Measurements from ENCODE around the gene C4B.
A peak's percentile ranks its signal among the peaks of the same experiment; 100 is the strongest.
"Not testable (repeated sequence)": the region's sequence is repeated elsewhere in the genome, so short reads cannot be mapped to it uniquely, and the experiment has no call there.

The C4B gene

GRCh38 chr6:32037136-32037535, 22.5 kb downstream of the C4B start:
- not testable (repeated sequence) for DNase-seq (ENCODE audit: low spot score)

- DNase-seq (ENCODE audit: low spot score) = not testable (repeated sequence)
Observed at GRCh38 chr6:32037598-32038524, 23.3 kb downstream of the C4B start, which contains the start of gene CYP21A2. CYP21A2 (plus strand) TSS chr6:32038415; CDS start chr6:32038423, 8 bp downstream.

- not testable (repeated sequence) for DNase-seq (ENCODE audit: low spot score)
Observed at GRCh38 chr6:32038878-32039277, 24.3 kb downstream of the C4B start.

GRCh38 chr6:32039321-32040274, 25.0 kb downstream of the C4B start:
- DNase-seq (ENCODE audit: low spot score) = not testable (repeated sequence)

GRCh38 chr6:32040299-32041049, 25.9 kb downstream of the C4B start:
- not testable (repeated sequence) for DNase-seq (ENCODE audit: low spot score)

GRCh38 chr6:32041050-32041321, 26.4 kb downstream of the C4B start:
- DNase-seq (ENCODE audit: low spot score) = not testable (repeated sequence)

GRCh38 chr6:32041385-32041784, 26.8 kb downstream of the C4B start:
- not testable (repeated sequence) for DNase-seq (ENCODE audit: low spot score)

GRCh38 chr6:32042276-32042675, 27.7 kb downstream of the C4B start:
- not testable (repeated sequence) for DNase-seq (ENCODE audit: low spot score)

- DNase-seq (ENCODE audit: low spot score) = not testable (repeated sequence)
Observed at GRCh38 chr6:32043589-32044380, 29.2 kb downstream of the C4B start.

- DNase-seq (ENCODE audit: low spot score) = not testable (repeated sequence)
Observed at GRCh38 chr6:32044916-32045315, 30.3 kb downstream of the C4B start.

- DNase-seq (ENCODE audit: low spot score) = no peak
Observed at GRCh38 chr6:32045811-32046449, 31.3 kb downstream of the C4B start.

GRCh38 chr6:32046450-32047083, 32.0 kb downstream of the C4B start:
- DNase-seq (ENCODE audit: low spot score) = peak; percentile 74

GRCh38 chr6:32047084-32047478, 32.5 kb downstream of the C4B start:
- DNase-seq (ENCODE audit: low spot score) = no peak

- DNase-seq (ENCODE audit: low spot score) = no peak
Observed at GRCh38 chr6:32047539-32047854, 32.9 kb downstream of the C4B start.

GRCh38 chr6:32047855-32048766, 33.5 kb downstream of the C4B start:
- DNase-seq (ENCODE audit: low spot score) = peak; percentile 75

GRCh38 chr6:32049149-32049548, 34.6 kb downstream of the C4B start:
- DNase-seq (ENCODE audit: low spot score) = not testable (repeated sequence)

- DNase-seq (ENCODE audit: low spot score) = not testable (repeated sequence)
Observed at GRCh38 chr6:32049736-32050135, 35.1 kb downstream of the C4B start.

GRCh38 chr6:32050562-32050961, 36.0 kb downstream of the C4B start:
- no peak for DNase-seq (ENCODE audit: low spot score)

GRCh38 chr6:32052626-32053025, 38.0 kb downstream of the C4B start:
- not testable (repeated sequence) for DNase-seq (ENCODE audit: low spot score)

Measured in left forelimb (tissue), 1 donor.